ENCODE results near the gene RPL18A.

GRCh38 chr19:17837972-17838371 is 21.7 kb upstream of the RPL18A start:
- TF ChIP-seq CTCF (IDR thresholded peaks at IDR 0.05), result no peak
- TF ChIP-seq POLR2A (IDR thresholded peaks at IDR 0.05), result no peak
